ENCODE measurements around the gene PLEKHA7.
"Not testable (repeated sequence)": the region's sequence is repeated elsewhere in the genome, so short reads cannot be mapped to it uniquely, and the experiment has no call there.

Gene PLEKHA7

DNA sequence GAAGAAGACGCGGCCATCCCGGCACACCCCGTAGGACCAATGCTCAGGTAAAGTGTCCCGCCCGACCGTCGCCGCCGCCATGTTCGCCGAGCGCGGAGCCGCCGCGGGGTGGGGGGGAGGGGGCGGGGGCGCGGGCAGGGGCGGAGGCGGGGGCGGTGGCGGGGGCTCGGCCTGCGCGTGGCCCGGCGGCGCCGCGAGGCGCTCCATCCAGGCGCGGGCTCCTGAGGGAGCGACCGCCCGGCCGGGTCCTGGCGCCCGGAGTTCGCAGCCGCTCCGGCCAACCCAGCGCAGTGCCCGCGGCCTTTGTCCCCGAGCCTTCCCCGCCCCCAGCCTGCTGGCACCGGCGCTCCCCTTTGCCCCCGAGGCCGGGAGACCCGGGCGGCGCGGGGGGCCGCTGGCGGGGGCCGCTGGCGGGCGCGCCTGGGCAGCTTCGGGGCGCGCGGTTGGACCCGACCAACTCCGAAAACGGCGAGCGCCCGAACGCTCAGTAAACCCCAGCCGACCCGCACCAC is at the start of gene PLEKHA7:
Gene PLEKHA7, minus strand, starts transcription at position 94 of the 512 bp plus-strand sequence. Its CDS starts 13 bp downstream, at position 81.
- DNase-seq: no peak

DNA sequence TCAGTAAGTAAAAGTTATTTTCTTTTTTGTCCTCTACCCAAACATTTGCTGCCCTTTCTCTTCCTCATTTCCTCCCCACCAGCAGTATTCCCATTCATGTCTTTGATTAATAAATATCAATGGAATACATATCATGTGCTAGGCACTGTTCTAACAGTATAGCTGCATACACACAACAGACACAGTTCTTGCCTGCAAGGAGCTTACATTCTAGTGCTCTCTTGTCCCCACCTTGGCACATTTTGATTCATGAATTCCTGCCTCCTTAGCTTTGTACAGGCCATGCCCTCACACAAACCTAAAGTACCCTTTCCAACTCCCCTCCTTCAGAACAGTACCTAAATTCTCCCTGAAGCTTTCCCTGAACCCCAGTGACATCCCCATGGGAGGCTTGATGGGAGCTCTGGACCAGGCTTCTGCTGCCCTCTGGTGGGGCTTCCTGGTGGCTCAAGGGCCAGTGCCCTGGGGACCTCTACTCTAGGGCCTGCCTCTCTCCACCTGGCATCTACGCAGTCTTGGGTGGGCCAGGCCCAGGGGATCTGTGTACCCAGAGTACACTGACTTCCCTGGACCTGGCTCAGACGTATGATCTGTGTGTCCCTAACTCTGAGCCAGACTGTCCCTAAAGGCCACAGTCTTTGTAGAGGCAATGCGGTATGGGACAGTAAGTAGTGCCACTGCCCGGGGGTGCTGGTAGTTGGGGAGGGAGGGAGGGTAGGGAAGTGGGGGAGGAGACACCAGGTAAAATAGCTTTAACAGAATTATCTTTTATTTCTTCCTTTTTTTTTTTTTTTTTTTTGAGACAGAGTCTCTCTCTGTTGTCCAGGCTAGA is 49.2 kb upstream of the PLEKHA7 start:
- DNase-seq: peak; percentile 28

GRCh38 chr11:17051146-17051545 is 36.9 kb upstream of the PLEKHA7 start:
- DNase-seq: not testable (repeated sequence)

- DNase-seq: not testable (repeated sequence)
Observed at GRCh38 chr11:17048491-17048890, 34.3 kb upstream of the PLEKHA7 start.

- DNase-seq: no peak
Observed at GRCh38 chr11:17046690-17047089, 32.5 kb upstream of the PLEKHA7 start.

DNA sequence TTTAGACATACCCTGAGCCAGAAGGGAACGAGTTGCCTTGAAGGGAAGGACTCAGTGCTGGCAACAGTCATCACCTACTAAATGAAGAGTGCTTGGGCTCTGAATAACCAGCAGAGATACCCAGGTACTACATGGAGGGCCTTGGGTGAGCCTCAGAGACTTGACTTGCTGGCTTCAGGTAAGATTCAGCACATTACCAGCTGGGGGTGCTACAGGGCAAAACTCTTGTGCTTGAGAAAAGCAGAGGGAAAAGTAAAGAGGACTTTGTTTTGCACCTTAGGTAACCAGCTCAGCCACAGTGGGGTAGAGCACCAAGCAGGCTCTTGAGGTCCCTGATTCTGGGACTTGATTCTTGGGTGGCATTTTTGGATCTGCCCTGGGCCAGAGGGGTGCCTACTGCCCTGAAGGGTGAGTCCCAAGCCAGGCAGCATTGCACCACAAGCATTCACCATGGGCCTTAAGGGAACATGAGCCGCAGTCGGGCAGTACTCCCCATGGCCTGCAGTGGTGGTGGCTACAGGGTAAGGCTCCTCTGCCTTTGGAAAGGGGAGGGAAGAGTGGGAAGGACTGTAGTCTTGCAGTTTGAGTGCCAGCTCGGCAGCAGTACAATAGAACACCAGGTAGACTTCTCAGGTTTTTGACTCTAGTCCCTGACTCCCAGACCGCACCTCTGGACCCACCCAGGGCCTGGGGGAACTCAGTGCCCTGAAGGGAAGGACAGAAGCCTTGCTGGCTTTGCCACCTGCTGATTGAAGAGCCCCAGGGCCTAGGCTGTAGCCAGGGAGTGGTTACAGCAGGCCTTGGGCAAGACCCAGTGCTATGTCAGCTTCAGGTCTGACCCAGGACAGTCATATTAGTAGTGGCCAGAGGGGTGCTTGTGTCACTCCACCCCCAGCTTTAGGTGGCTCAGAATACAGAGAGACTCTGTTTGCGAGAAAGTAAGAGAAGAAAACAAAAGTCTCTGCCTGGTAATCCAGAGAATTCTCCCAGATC is 22.7 kb upstream of the PLEKHA7 start:
- no peak for DNase-seq

GRCh38 chr11:17034027-17034426 is 19.8 kb upstream of the PLEKHA7 start:
- not testable (repeated sequence) for DNase-seq

- no peak for DNase-seq
Observed at GRCh38 chr11:17026487-17027082, 12.4 kb upstream of the PLEKHA7 start.

- DNase-seq: no peak
Observed at GRCh38 chr11:17024924-17025323, 10.7 kb upstream of the PLEKHA7 start.

- DNase-seq: no peak
Observed at GRCh38 chr11:17021511-17021910, 7.3 kb upstream of the PLEKHA7 start.

DNA sequence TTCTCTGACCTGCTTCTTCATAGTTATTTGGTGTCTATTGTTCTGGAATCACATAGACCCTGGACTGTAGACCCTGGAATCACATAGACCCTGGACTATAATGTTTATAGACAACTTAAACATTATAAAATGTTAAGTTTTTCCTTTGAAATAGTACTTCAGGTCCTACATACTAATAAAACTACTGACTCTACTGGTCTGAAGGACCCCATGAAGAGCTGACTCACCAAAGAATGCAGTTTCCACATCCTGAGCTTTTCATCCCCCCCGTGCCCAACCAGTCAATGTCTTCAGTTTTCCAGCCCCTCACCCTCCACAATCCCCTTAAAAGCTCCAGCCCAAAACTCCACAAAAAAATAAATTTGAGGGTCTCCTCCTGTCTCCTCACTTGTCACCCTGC is 6.6 kb upstream of the PLEKHA7 start:
- no peak for DNase-seq

- peak; percentile 5 for DNase-seq
Observed at GRCh38 chr11:17019232-17019631, 5.0 kb upstream of the PLEKHA7 start.

GRCh38 chr11:17015627-17016126 is 1.5 kb upstream of the PLEKHA7 start:
- no peak for DNase-seq

GRCh38 chr11:17014833-17015626 is 816 bp upstream of the PLEKHA7 start:
- peak; percentile 36 for DNase-seq

GRCh38 chr11:17013548-17014320 is 480 bp downstream of the PLEKHA7 start:
- DNase-seq: no peak

DNA sequence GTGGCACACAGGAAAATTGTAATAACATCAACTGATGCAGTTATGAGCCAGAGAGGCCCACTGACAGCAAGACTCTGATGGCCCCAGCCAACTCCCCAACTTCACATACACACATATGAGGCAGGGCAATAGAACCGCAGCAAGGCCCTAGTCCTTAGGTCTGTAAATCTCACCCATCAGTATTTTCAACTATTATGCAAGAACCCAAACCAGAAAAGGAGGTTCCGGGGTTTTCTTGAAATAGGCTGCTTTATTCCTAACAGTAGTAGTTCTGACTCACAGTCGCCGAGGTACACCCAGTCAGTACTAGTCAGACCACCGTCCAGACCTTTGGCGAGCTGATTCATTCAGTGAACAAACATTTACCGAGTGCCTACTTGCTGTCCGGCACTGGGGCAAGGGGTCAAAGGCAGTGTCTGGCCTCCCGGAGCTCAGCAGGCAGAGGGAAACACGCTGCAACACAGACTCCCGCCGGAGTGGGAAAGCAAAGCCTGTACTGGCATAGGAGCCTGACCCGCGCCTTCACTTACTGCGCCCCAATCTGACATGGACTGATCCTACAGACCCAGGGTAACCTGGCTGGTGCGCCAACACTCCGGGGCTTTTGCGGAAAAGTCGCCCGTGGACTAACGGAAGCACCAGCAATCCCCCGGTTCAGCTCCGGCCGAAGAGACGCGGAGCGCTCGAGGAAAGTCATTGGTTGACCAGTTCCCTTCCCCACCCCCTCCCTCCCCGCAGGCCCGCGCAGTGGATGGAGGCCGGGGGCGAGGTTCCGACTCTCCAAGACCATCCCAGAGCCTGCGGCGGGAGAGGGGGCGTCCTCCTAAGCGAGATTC is 1.3 kb downstream of the PLEKHA7 start:
- peak; percentile 22 for DNase-seq

DNA sequence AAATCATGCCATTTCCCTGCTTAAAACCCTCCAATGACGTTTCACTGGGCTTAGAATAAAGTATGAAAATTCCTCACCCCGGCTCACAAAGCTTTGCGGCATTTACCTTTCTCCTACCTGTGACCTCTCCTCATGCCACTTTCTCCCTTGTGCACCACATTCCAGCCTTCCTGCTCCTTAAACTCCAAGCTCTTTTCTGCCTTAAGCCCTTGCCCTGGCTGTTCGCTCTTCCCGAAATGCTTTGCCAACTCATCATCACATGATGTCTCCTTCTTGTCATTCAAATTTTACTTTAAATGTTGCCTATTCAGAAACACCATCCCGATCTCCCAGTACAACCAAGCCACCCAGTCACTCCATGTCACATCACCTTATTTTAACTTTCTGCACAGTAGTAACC is 2.0 kb downstream of the PLEKHA7 start:
- no peak for DNase-seq

DNA sequence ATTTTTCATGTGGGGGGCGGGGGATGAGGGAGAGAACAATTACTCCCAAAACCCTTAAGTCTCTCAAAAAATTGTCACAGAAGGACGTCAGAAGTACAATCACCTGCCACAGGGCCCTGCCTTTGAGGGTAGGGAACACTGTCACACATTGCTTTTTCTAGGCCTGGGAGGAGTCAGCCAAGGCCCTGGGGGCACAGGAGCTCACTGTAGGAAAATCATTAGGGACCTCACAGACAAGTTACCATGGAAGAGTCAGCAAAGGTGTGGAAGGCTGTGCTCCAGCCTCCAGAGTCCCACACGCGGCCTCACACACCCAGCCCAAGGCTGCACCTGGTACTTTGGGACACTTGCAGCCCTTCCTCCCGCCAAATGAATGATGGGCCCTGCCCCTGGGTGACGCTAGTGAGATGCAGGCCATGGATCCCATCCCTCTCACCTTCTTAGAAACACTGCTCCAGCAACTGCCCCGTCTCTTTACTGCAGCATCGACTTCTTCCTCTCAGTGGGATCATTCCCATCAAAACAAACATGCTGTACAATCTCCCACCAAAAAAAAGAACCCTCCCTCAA is 3.3 kb downstream of the PLEKHA7 start:
- no peak for DNase-seq

DNA sequence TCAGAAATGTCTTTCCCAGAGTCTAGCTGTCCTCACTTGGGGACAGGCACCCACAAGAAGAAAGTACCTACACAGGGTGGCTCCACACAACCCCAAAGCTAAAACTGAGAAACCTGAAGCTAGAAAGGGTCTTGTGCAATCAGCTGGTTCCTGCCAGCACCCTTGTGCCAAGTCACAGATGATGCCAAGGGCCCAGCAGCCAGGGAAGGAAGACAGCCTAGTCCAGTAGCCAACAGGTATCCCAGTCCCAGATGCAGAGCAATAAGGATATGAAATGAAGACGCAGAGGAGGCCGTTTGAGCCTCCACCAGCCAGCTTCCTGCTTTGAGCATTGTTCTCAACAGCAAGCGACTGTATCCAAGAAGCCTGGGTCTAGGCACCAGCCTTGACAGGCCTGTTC is 6.1 kb downstream of the PLEKHA7 start:
- no peak for DNase-seq

- DNase-seq: no peak
Observed at GRCh38 chr11:17005646-17006045, 8.6 kb downstream of the PLEKHA7 start.
